GM12874 (cell line): Measurements from ENCODE around the gene CRISP2.

ENCODE experiments used
- CTCF ChIP-seq: IDR thresholded peaks from 2 replicates; pipeline ENCODE4 v1.5.1; 2011; ENCODE audit warnings: low read depth, mild to moderate bottlenecking, control low read depth, low read length, moderate library complexity; ENCODE audit not compliant: insufficient read depth

The CRISP2 gene

GRCh38 chr6:49668083-49668511 lies 45.2 kb downstream of the CRISP2 start:
- no peak for TF ChIP-seq CTCF

- TF ChIP-seq CTCF = no peak
These were observed 46.2 kb downstream of the CRISP2 start for GRCh38 chr6:49666930-49667757.

- TF ChIP-seq CTCF = no peak
These were observed 46.9 kb downstream of the CRISP2 start for GRCh38 chr6:49666480-49666879.

GRCh38 chr6:49664817-49665216 lies 48.5 kb downstream of the CRISP2 start:
- TF ChIP-seq CTCF = no peak

- TF ChIP-seq CTCF = no peak
These were observed 50.5 kb downstream of the CRISP2 start for GRCh38 chr6:49662892-49663261.

GRCh38 chr6:49662231-49662891 lies 51.0 kb downstream of the CRISP2 start:
- no peak for TF ChIP-seq CTCF

- TF ChIP-seq CTCF = no peak
These were observed 59.4 kb downstream of the CRISP2 start for GRCh38 chr6:49653942-49654341.
